NCI-H524 treated with DMSO at 0.1 percent for 48 hours (cell line): ENCODE results near the gene SHC2.

Experiments used
- DNase-seq: peaks from one replicate; lab custom pipeline; 2025; lab: John Stamatoyannopoulos, UW

Gene SHC2

DNA sequence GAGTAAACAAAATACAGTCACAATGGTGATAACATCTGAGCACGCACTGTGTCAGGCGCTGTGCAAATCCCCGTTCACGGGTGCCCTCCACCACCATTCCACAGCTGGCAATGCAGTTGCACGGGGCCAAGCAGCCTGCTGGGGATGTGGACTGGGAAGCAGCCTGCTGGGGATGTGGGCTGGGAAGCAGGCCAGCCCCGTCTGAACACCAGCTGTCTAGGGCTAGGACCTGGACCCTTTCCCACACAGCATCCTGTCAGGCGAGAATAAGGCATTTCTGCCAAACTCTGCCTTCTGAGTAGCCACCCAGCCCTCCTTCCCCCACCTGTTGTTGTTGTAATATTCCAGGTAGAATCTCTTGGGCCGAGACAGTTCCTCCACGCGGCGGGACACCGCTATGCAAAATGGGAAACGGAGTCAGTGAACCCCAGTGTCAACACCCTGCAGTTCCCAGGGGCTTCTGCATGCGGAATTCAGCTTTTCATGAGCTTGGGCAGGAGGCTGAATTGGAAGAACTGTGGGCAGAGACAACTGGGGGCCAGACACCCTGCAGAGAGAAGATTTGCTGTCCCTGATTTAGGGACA lies 88.4 kb downstream of the SHC2 start:
- DNase-seq, result no peak

GRCh38 chr19:371501-372168 lies 89.2 kb downstream of the SHC2 start:
- no peak for DNase-seq

- DNase-seq, result no peak
Measured at GRCh38 chr19:370641-371330, 90.0 kb downstream of the SHC2 start.

- no peak for DNase-seq
Measured at GRCh38 chr19:369876-370275, 91.0 kb downstream of the SHC2 start.

DNA sequence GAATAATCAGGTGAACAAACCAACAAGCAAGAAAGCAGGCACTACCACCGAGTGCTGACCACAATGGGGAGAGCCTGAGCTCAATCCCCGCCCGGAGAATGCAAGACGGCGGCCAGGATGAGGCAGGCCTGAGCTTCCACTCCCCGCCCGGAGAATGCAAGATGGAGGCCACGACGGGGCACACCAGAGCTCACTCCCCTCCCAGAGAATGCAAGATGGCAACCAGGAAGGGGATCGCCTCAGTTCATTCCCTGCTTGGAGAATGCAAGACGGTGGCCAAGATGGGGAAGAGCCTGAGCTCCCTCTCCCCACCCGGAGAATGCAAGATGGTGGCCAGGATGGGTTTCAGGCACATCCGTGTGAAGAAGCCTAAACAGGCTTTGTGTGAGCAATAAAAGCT lies 91.6 kb downstream of the SHC2 start:
- DNase-seq, result no peak

DNA sequence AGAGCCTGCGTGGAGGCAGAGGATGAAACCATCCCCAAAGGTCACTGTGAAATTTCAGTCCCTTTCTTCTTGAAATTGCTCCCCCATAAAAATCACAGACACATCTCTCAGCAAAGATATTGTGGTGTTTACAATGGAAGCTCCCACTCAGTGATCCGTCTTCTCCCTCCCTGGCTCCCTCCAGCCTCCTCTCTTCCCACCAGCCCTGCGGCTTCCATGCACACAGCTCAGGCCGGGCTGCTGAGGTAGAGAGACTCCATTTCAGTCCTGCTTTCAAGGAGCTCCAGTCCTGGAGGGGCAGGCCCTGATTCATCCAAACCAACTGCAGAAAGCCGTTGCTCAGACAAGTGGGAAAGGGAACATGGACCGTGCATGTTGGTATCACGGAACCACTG lies 92.2 kb downstream of the SHC2 start:
- no peak for DNase-seq

DNA sequence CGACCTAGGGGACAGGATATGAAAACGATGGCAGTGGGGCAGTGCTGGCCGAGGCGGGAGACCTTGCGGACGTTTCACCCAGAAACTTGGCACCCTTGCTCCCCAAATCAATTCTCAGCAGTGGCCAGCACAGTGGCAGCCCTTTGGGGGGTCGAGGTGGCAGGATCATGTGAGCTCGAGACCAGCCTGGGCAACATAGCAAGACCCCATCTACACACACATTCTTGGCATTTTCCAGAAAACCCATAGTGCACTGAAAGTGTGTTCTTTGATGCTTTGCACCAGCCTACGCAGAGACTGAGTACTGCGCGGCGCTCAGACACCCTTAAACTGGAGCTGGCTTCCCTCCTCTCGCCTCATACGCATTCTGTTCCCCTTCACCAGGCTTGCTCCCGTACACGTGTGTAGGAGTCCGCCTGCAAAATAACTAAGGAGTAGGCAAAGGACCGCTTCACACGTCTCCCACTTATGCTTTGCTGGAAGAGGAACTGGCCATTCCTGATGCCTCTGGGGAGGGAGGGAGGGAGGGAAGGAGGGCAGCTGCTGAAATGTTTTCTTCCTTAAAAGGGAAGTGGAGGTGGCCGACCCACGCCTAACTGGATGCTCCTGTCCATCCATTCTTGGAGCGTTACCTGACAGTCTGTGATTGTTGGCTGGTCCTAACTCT lies 92.7 kb downstream of the SHC2 start:
- DNase-seq, result no peak

- no peak for DNase-seq
Measured at GRCh38 chr19:367561-367960, 93.3 kb downstream of the SHC2 start.

GRCh38 chr19:366951-367350 lies 93.9 kb downstream of the SHC2 start:
- DNase-seq, result no peak
